VCaP (cell line): ENCODE data around the gene BICC1.

ENCODE experiments used
- H3K27ac ChIP-seq: fragments of 450-650 bp; 2 replicates; pipeline ENCODE4 v1.5.1; 2017
- TF ChIP-seq, protein P1 (sequence below): fragments of 450-650 bp; conservative IDR thresholded peaks from 2 replicates; pipeline ENCODE4 v1.5.1; 2017; ENCODE audit warnings: mild to moderate bottlenecking, moderate library complexity

The BICC1 gene

GRCh38 chr10:58773944-58774343 lies 261.3 kb downstream of the BICC1 start:
- TF ChIP-seq, protein P1, sequence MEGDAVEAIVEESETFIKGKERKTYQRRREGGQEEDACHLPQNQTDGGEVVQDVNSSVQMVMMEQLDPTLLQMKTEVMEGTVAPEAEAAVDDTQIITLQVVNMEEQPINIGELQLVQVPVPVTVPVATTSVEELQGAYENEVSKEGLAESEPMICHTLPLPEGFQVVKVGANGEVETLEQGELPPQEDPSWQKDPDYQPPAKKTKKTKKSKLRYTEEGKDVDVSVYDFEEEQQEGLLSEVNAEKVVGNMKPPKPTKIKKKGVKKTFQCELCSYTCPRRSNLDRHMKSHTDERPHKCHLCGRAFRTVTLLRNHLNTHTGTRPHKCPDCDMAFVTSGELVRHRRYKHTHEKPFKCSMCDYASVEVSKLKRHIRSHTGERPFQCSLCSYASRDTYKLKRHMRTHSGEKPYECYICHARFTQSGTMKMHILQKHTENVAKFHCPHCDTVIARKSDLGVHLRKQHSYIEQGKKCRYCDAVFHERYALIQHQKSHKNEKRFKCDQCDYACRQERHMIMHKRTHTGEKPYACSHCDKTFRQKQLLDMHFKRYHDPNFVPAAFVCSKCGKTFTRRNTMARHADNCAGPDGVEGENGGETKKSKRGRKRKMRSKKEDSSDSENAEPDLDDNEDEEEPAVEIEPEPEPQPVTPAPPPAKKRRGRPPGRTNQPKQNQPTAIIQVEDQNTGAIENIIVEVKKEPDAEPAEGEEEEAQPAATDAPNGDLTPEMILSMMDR, result no peak

DNA sequence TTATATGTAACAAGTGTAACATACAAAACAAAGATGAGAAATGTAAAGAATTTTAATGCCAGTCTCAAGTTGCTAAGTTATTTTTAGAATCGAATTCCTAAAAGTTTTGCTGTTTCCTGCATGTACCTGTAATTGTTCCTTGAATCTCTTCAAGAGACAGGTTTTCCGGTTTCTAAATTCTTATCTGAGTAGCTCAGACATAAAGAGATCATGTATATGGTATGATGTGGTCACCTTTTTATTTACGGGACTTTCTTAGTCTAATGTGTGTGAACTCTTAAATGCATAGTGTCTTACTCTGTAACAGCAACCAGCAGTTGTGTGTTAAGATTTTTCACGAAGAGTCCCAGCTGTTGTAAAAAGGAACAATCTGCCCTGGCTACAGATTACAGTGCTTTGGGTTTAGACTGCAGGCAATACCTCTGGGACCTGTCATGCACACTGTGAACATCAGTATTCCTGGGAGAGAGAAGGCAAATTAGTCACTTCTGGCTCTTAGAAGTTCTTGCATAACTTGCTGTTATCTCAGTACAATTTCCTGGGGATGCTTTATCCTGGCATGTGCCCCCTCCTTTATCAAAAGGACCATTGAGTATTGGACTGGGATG lies 263.4 kb downstream of the BICC1 start:
- TF ChIP-seq, protein P1, result no peak
- H3K27ac ChIP-seq, result no peak overlapping the region

More at GRCh38 chr10:58773944-58774343, 261.3 kb downstream of the BICC1 start:
- H3K27ac ChIP-seq, result no peak overlapping the region

DNA sequence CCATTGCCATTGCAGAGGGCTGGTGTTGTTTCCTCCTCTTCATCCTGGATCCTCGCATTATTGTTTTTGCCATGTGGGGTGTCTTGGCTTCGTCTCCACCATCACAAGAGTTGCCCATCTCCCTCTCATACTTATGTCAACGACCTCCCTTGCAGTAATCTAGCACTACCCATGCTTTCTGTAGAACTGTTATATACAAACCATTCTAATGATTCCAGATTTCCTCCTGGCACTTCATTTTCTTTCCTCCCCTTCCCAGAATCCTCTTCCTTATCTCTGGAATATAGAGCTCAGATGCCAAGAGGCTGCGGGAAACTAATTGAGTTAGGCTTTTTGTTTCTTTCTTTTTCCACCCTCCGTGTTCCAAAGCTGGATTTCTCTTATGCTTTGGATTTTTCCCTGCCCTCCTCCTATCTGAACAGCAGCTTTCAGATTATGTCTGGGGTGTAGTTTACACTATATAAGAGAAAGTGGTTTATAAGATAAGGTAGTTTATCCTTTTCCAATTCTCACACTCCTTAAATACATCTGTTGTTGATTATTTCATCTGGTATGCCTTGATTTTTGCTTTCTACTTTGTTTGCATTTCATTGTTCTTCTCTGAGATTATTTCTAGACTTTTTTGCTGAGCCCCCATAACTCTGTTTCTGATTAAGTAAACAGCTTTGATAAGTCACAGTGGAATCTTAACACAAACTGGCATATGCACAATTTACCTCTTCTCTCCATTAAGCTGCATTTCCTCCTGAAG lies 264.1 kb downstream of the BICC1 start:
- H3K27ac ChIP-seq, result no peak overlapping the region

DNA sequence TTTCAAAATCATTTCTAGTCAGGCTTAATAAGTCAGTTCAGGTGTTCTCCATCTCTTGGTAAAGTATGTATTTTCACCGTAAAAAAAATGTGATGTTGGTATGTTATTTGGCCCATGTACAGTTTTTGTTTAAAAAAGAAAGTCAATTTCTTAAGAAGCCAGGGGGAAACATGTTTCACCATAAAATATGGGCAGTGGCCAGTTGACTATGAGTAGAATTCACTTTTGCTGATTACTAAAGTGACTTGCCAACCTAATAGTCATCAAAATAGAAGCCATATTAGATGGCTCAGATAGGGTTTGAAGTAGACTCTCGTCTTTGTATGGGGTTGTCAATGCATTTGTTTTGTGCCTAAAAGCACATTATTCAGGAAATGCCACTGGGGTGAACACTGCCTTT lies 266.3 kb downstream of the BICC1 start:
- H3K27ac ChIP-seq, result no peak overlapping the region
- TF ChIP-seq, protein P1, result no peak

More for the DNA sequence above, 264.1 kb downstream of the BICC1 start:
- TF ChIP-seq, protein P1, result no peak

GRCh38 chr10:58779594-58779993 lies 266.9 kb downstream of the BICC1 start:
- TF ChIP-seq, protein P1, result no peak
- no peak overlapping the region for H3K27ac ChIP-seq

DNA sequence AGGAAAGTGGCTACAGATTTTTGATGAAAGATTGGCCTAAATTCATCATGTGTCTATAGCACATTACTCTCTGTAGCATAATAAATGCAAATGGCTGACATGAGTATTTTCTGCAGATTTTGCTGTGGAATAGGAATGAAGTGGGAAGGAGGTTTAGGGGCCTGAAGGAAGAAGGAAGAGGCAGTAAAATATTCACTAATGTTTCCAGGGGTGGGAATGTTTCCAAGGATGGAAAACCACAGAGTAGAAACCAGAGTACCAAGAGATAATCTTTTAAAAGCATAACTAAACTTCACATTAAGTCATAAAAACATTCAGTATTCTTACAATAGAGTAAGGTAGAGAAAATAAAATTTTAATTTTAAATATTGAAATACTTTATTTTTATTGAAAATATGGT lies 267.8 kb downstream of the BICC1 start:
- no peak overlapping the region for H3K27ac ChIP-seq
- TF ChIP-seq, protein P1, result no peak

DNA sequence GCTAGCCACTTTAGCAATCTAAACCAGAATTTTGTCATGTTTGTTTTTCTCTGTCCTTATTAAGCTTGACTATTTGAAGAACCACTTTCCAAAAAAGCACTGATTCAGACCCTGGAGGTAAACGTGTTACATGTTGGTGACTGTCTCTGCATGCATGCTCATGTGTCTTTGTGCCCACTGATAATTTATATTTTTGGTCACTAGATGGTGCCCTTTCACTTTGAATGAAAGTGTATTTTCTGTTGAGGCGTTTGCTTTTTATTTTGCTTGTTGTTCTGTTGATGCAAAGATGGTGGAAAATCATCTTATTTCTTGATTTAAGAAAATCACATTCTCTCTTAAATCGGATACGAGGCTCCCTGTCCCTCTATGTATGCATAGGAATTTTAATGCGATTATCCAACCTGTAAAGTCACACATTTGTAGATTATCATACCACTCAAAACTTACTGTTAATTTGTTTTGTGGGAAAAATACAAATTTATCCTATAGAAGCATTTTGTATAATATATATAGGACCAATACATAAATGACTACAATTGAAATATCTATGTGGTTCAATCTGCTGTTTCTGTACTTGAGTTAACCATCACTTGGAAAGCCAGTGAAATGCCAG lies 269.3 kb downstream of the BICC1 start:
- H3K27ac ChIP-seq, result peak overlapping the region; percentile 14; the same call in 1 of the 2 replicates
- TF ChIP-seq, protein P1, result peak; percentile 78
